Astrocyte of the cerebellum (primary cell): ENCODE measurements around the gene FLNC.

Experiments used
- DNase-seq: peaks from one replicate; pipeline ENCODE4 v3.0.0-alpha.2; 2011; ENCODE audit warnings: low read depth
- H3K4me3 ChIP-seq: 2 replicates; pipeline ENCODE4 v1.5.1; 2011; ENCODE audit warnings: mild to moderate bottlenecking, low read depth, low read length, moderate library complexity
- in situ Hi-C: cut with HindIII; loops from 2 replicates; pipeline ENCODE4 v1.10.0; 2017; ENCODE audit warnings: low sequenced_read_pairs
- TF ChIP-seq, protein P1 (sequence below): IDR thresholded peaks from 2 replicates; pipeline ENCODE4 v1.5.1; 2012; ENCODE audit warnings: low read length, low read depth, moderate library complexity, mild to moderate bottlenecking; ENCODE audit errors: missing control alignments

Gene FLNC

DNA sequence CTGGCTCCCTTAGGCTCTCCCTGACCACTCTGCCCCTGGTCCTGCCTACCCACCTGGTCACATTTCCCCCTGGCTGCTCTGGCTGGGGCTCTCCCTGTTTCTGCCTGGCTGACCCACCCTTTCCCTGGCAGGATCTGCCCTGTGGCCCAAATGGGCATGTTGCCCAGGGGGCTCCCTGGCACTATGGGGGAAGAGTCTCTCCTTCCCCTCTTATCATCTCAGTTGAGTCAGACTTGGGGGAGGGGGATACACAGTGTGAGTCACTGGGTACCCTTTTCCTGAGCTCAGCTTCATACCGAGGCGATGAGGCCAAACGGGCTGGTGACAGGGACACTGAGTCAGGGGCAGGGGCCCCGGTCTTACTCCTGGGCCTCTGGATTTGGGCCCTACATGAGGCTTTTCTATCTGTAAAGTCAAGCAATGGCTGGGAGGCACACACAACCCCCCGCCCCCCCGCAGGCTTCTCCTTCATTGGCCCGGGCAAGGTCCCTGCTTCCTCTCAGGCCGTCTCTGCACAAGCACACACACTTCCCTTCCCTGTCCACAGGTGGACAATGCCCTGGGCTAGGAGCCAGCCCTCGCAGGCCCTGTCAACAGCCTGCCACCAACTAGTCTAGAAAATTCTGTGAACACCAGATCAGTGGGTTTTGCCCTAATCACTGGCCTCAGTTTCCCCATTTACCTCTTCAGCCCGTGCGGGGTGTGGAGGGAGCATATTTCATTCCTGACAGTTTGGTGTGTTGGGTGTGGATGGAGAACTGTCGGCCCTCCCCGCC is 627 bp upstream of the FLNC start:
- peak overlapping the region; percentile 87 for H3K4me3 ChIP-seq
- no peak for DNase-seq
- in situ Hi-C loops = no loop called here
- TF ChIP-seq, protein P1, sequence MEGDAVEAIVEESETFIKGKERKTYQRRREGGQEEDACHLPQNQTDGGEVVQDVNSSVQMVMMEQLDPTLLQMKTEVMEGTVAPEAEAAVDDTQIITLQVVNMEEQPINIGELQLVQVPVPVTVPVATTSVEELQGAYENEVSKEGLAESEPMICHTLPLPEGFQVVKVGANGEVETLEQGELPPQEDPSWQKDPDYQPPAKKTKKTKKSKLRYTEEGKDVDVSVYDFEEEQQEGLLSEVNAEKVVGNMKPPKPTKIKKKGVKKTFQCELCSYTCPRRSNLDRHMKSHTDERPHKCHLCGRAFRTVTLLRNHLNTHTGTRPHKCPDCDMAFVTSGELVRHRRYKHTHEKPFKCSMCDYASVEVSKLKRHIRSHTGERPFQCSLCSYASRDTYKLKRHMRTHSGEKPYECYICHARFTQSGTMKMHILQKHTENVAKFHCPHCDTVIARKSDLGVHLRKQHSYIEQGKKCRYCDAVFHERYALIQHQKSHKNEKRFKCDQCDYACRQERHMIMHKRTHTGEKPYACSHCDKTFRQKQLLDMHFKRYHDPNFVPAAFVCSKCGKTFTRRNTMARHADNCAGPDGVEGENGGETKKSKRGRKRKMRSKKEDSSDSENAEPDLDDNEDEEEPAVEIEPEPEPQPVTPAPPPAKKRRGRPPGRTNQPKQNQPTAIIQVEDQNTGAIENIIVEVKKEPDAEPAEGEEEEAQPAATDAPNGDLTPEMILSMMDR = no peak

DNA sequence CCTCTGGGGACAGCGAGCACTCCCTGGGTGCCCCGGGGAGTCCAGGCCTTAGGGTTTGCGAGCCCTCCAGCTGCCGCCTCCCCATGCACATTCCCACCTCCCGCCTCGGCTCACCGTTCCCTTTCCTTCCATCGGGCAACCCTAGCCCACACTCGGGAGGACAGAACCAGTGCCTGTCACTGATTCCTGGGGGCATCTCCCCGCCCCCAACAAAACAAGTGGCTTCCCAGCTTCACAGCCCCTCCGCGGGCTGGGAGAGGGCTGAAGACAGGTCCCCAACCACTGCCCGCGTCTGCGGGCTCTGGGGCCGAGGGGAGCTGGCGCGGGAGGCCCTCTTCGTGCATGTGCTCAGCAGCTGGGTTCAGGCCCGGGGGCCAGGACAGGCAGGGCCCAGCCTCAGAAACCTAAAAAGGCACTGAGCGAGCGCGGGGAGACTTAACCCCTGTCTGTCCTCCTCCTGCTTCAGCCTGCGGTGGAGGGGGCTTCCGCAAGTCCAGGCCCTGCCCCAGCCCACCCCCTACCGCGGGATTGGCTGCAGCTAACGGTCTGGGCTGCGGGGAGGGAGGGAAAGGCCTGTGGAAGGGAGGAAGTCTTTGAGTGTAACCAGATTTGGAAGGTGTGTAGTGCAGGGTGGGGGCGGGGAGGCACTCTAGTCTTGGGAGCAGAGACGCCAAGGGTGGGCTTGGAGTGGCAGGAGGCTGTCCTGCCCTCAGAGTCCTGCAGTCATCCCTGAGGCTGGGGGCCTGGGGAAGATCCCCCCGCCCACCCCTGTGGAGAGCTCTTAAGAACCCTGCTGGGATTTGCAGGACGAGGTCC is 1.2 kb downstream of the FLNC start:
- DNase-seq = peak; percentile 31
- in situ Hi-C loops = no loop called here
- TF ChIP-seq, protein P1 = no peak
- H3K4me3 ChIP-seq = peak overlapping the region; percentile 87

DNA sequence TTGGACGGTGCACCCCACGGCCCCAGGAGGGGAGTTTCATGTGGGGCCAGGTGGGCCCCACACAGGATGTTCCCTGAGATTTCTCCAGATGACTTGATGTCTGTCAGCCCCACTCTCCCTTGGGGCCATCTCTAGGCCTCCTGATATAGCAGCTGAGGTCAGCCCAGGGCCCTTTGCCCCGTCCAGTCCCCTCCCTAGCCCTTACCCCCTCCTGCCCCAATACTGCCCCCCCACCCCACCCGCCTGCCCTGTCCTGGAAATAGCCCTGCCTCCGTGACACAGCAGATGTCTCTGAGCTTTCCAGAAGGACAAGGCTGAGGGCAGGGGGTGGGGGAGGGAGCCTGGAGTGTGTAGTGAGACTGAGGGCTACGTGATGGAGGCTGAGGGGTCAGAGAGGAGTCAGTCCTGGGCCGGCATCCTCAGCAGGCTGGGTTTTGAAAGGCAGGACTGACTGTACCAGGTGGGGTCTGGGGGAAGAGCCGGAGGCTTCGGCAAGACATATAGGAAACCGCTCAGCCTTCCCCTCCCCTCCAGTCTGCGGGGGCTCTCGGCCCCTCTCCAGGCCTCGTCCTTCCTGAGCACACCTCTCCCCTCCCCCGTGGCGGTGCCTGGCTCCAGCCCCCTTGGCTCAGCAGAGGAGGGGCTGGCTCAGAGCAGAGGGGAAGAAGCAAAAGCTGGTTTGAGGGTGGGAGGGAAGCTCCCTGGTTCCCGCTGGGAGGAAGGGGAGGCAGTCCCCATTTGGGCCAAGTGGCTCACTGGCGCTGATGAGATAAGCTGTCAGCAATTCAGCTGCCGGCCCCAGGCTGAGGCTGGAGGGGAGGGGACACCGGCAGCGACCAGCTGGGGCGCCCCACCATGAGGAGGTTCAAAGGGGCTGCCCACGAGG is 2.0 kb downstream of the FLNC start:
- TF ChIP-seq, protein P1 = no peak
- in situ Hi-C loops = no loop called here
- peak overlapping the region; percentile 87 for H3K4me3 ChIP-seq
- peak; percentile 23 for DNase-seq

DNA sequence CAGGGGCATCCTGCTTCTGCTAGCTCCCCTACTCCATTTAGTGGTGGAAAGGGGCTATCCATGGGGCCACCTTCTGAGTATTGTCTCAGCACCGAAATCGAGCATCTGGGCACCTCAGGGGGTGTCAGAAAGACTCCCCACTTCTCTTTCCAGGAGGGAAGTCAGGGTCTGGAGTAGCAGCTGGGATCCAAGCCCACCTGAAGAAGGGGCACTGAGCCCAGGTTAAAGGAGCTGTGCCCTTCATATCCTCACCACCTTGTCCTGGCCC is 2.6 kb downstream of the FLNC start:
- peak overlapping the region; percentile 87 for H3K4me3 ChIP-seq
- TF ChIP-seq, protein P1 = no peak
- in situ Hi-C loops = no loop called here
- DNase-seq = no peak

DNA sequence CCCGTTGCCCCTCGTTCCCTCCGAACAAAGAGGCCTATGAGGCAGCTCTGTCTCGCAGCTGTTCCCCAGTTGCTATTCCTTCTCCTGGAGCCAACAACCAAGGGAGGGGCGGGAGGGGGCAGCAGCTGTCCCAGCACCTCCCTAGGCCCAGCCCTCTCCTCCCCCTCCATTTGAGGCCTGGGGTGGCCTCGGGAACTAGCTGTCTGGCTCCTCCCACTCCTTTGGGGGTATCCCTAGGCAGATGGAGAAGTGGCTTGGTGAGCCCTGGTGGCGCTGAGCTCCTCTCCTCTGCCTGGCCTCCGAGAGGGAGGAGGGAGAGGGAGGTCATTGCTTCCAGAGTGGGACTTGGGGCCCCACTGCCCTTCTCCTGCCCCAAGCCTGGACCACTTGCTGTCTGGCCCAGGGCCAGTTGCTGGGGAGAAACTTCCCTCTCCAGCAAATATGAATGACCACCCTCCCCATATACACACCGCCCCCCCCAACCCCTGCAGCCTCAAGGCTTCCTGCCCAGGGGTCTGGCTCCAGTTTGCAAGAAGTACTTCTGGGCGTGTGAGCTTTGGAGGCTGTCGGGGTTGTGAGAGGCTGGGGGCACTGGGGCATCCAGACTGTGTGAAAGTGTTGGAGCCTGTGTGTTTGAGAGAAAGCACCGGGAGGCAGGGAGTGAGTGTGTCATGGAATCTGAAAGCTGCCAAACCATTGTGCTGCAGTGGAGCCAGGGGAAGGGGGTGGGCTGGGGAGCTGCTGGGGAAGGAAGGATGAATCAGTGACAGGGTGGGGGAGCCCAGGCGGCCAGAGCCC is 3.1 kb downstream of the FLNC start:
- H3K4me3 ChIP-seq = peak overlapping the region; percentile 87
- TF ChIP-seq, protein P1 = no peak
- in situ Hi-C loops = no loop called here
- peak; percentile 92 for DNase-seq
